Hepatocyte (in vitro differentiated cells): Measurements from ENCODE around the gene DLG2. TPM values are rescaled to one million over a fixed set of nuclear protein-coding genes. Genes with fewer than 3 reads are reported as not detected.
A peak's percentile ranks its signal among the peaks of the same experiment; 100 is the strongest.

ENCODE experiments used
- DNase-seq: peaks from one replicate; pipeline ENCODE4 v3.0.0-alpha.2; 2016; ENCODE audit warnings: low spot score
- H2AFZ ChIP-seq: fragments of 200-600 bp; sonication (generic); 2 replicates; pipeline ENCODE4 v1.6.0; 2016; ENCODE audit warnings: antibody characterized with exemption, mild to moderate bottlenecking
- H3K27ac ChIP-seq: fragments of 200-600 bp; sonication (generic); 2 replicates; pipeline ENCODE4 v1.5.1; 2016; ENCODE audit warnings: mild to moderate bottlenecking
- H3K27me3 ChIP-seq: fragments of 200-600 bp; sonication (generic); 2 replicates; pipeline ENCODE4 v1.6.1; 2016
- H3K36me3 ChIP-seq: fragments of 200-600 bp; sonication (generic); replicated peaks from 2 replicates; pipeline ENCODE4 v1.5.1; 2016; ENCODE audit warnings: low read depth; ENCODE audit not compliant: insufficient read depth
- H3K4me1 ChIP-seq: fragments of 200-600 bp; sonication (generic); 2 replicates; pipeline ENCODE4 v1.5.1; 2016; ENCODE audit warnings: mild to moderate bottlenecking, moderate library complexity; ENCODE audit not compliant: insufficient read depth
- H3K4me2 ChIP-seq: fragments of 200-600 bp; sonication (generic); 2 replicates; pipeline ENCODE4 v1.6.0; 2016
- H3K4me3 ChIP-seq: fragments of 200-600 bp; sonication (generic); 2 replicates; pipeline ENCODE4 v1.5.1; 2016; ENCODE audit warnings: mild to moderate bottlenecking
- H3K79me2 ChIP-seq: fragments of 200-600 bp; sonication (generic); 2 replicates; pipeline ENCODE4 v1.6.0; 2017; ENCODE audit warnings: mild to moderate bottlenecking
- H3K9me2 ChIP-seq: fragments of 200-600 bp; sonication (generic); replicated peaks from 2 replicates; pipeline ENCODE4 v1.6.0; 2017; ENCODE audit warnings: mild to moderate bottlenecking; ENCODE audit not compliant: insufficient read depth
- H3K9me3 ChIP-seq: fragments of 200-600 bp; sonication (generic); 2 replicates; pipeline ENCODE4 v1.5.1; 2016; ENCODE audit warnings: low read depth, mild to moderate bottlenecking
- H4K20me1 ChIP-seq: fragments of 200-600 bp; sonication (generic); 2 replicates; pipeline ENCODE4 v1.6.0; 2016; ENCODE audit warnings: mild to moderate bottlenecking; ENCODE audit not compliant: insufficient read depth, poor library complexity, severe bottlenecking
- CTCF ChIP-seq: fragments of 200-600 bp; sonication (generic); IDR thresholded peaks from 2 replicates; pipeline ENCODE4 v1.5.1; 2016; ENCODE audit warnings: antibody characterized with exemption, mild to moderate bottlenecking; ENCODE audit not compliant: poor library complexity
- EZH2 ChIP-seq: fragments of 200-600 bp; sonication (generic); IDR thresholded peaks from 2 replicates; pipeline ENCODE4 v1.6.1; 2016; ENCODE audit warnings: antibody characterized with exemption, mild to moderate bottlenecking, borderline replicate concordance
- EZH2phosphoT487 ChIP-seq: fragments of 200-600 bp; sonication (generic); IDR thresholded peaks from one replicate; pipeline ENCODE4 v1.6.1; 2018; ENCODE audit warnings: antibody characterized with exemption, mild to moderate bottlenecking, low read depth, moderate library complexity; ENCODE audit not compliant: unreplicated experiment, severe bottlenecking
- WGBS: methylation state at CpG from one replicate; pipeline ENCODE4 v1.1.6; 2016; ENCODE audit warnings: low lambda C conversion rate; ENCODE audit errors: missing lambda C conversion rate; 5-methylcytosine and 5-hydroxymethylcytosine counted together
- polyA plus RNA-seq: library from polyadenylated mRNA; unstranded; fragments of >200 nt; fragmentation: Nextera tagmentation; extraction: Ambion mirVana; gene quantifications from 2 replicates; pipeline ENCODE4 v1.2.1, GENCODE V29; 2016
- total RNA-seq: library from RNA; depleted of rRNA; stranded (reverse); fragments of >200 nt; gene quantifications from 2 replicates; pipeline ENCODE4 v1.2.3, GENCODE V29; 2014

Gene DLG2
- total and polyA plus RNA-seq, 2 experiments from 2014 or later, result 2.6 to 6.8 TPM

GRCh38 chr11:84532364-84532763 lies 1094.8 kb downstream of the DLG2 start:
- no peaks in the 10 kb centered on the region for H3K27me3 ChIP-seq
- H3K9me3 ChIP-seq, result no peaks in the 10 kb centered on the region
- no peak overlapping the region for H3K27ac ChIP-seq
- H3K36me3 ChIP-seq, result no peaks in the 10 kb centered on the region
- no peaks in the 10 kb centered on the region for H3K4me1 ChIP-seq
- no peaks in the 10 kb centered on the region for H3K9me2 ChIP-seq
- H3K4me3 ChIP-seq, result no peak overlapping the region
- H2AFZ ChIP-seq, result no peak overlapping the region
- H3K4me2 ChIP-seq, result no peak overlapping the region
- DNase-seq, result no peak
- no peak for TF ChIP-seq EZH2phosphoT487
- no peak for TF ChIP-seq EZH2
- TF ChIP-seq CTCF, result no peak
- no peaks in the 10 kb centered on the region for H3K79me2 ChIP-seq
- no peaks in the 10 kb centered on the region for H4K20me1 ChIP-seq
- WGBS, result 88% methylated on average over 4 of the region's 4 CpGs

GRCh38 chr11:84526250-84526649 lies 1100.9 kb downstream of the DLG2 start:
- Histone ChIP-seq H3K9me2 (no peaks in the 10 kb centered on the region), H3K27ac (no peak overlapping the region), H3K4me1 (no peaks in the 10 kb centered on the region), H3K36me3 (no peaks in the 10 kb centered on the region), H3K4me2 (no peak overlapping the region), H3K27me3 (no peaks in the 10 kb centered on the region), H4K20me1 (no peaks in the 10 kb centered on the region), H3K79me2 (no peaks in the 10 kb centered on the region), H3K9me3 (no peaks in the 10 kb centered on the region), H2AFZ (no peak overlapping the region), H3K4me3 (no peak overlapping the region)
- TF ChIP-seq CTCF (no peak), EZH2phosphoT487 (no peak), EZH2 (no peak)
- DNase-seq, result no peak

- H3K4me3 ChIP-seq, result no peak overlapping the region
- H4K20me1 ChIP-seq, result no peaks in the 10 kb centered on the region
- no peak overlapping the region for H2AFZ ChIP-seq
- no peak overlapping the region for H3K27ac ChIP-seq
- no peaks in the 10 kb centered on the region for H3K79me2 ChIP-seq
- H3K4me2 ChIP-seq, result no peak overlapping the region
- no peak for TF ChIP-seq EZH2phosphoT487
- TF ChIP-seq CTCF, result peak; percentile 69
- H3K4me1 ChIP-seq, result no peaks in the 10 kb centered on the region
- WGBS, result 72% methylated on average over 3 of the region's 3 CpGs
- no peaks in the 10 kb centered on the region for H3K9me3 ChIP-seq
- peak; percentile 8 for DNase-seq
- H3K27me3 ChIP-seq, result no peaks in the 10 kb centered on the region
- H3K36me3 ChIP-seq, result no peaks in the 10 kb centered on the region
- H3K9me2 ChIP-seq, result no peaks in the 10 kb centered on the region
These were observed 1102.6 kb downstream of the DLG2 start for GRCh38 chr11:84524422-84525051.

- H3K27me3 ChIP-seq, result no peaks in the 10 kb centered on the region
- no peak overlapping the region for H3K4me3 ChIP-seq
- H4K20me1 ChIP-seq, result no peaks in the 10 kb centered on the region
- no peaks in the 10 kb centered on the region for H3K4me1 ChIP-seq
- TF ChIP-seq EZH2phosphoT487 (no peak), CTCF (no peak), EZH2 (no peak)
- H3K4me2 ChIP-seq, result no peak overlapping the region
- no peaks in the 10 kb centered on the region for H3K36me3 ChIP-seq
- H3K9me3 ChIP-seq, result no peaks in the 10 kb centered on the region
- no peaks in the 10 kb centered on the region for H3K9me2 ChIP-seq
- H3K27ac ChIP-seq, result no peak overlapping the region
- DNase-seq, result no peak
- no peak overlapping the region for H2AFZ ChIP-seq
- no peaks in the 10 kb centered on the region for H3K79me2 ChIP-seq
These were observed 1104.8 kb downstream of the DLG2 start for GRCh38 chr11:84522331-84522730.
